ENCODE results near the gene CCDC126. TPM values are rescaled to one million over a fixed set of nuclear protein-coding genes. Genes with fewer than 3 reads are reported as not detected.

The CCDC126 gene
- total RNA-seq, 1 donor = 8.5 TPM

- H3K4me3 ChIP-seq (ENCODE audit: low read depth, low read length) = no peak overlapping the region
- peak; percentile 27 for DNase-seq (ENCODE audit: low read depth)
Measured at GRCh38 chr7:23604296-23604640, 7.1 kb downstream of the CCDC126 start.

GRCh38 chr7:23607130-23607529 is 9.9 kb downstream of the CCDC126 start:
- H3K4me3 ChIP-seq (ENCODE audit: low read depth, low read length) = no peak overlapping the region
- no peak for TF ChIP-seq CTCF (IDR thresholded peaks at IDR 0.05; ENCODE audit: insufficient read depth, low read length)
- no peak for DNase-seq (ENCODE audit: low read depth)

More at GRCh38 chr7:23604296-23604640, 7.1 kb downstream of the CCDC126 start:
- TF ChIP-seq CTCF (IDR thresholded peaks at IDR 0.05; ENCODE audit: insufficient read depth, low read length) = no peak

- no peak for TF ChIP-seq CTCF (IDR thresholded peaks at IDR 0.05; ENCODE audit: insufficient read depth, low read length)
- DNase-seq (ENCODE audit: low read depth) = no peak
- no peak overlapping the region for H3K4me3 ChIP-seq (ENCODE audit: low read depth, low read length)
Measured at GRCh38 chr7:23607866-23608265, 10.7 kb downstream of the CCDC126 start.

- DNase-seq (ENCODE audit: low read depth) = peak; percentile 40
- no peak for TF ChIP-seq CTCF (IDR thresholded peaks at IDR 0.05; ENCODE audit: insufficient read depth, low read length)
Measured at GRCh38 chr7:23615331-23615730, 18.1 kb downstream of the CCDC126 start.

GRCh38 chr7:23616593-23616992 is 19.4 kb downstream of the CCDC126 start:
- no peak for TF ChIP-seq CTCF (IDR thresholded peaks at IDR 0.05; ENCODE audit: insufficient read depth, low read length)
- DNase-seq (ENCODE audit: low read depth) = no peak

More at GRCh38 chr7:23615331-23615730, 18.1 kb downstream of the CCDC126 start:
- H3K4me3 ChIP-seq (ENCODE audit: low read depth, low read length) = no peak overlapping the region

GRCh38 chr7:23617482-23617881 is 20.3 kb downstream of the CCDC126 start:
- DNase-seq (ENCODE audit: low read depth) = no peak
- H3K4me3 ChIP-seq (ENCODE audit: low read depth, low read length) = no peak overlapping the region
- no peak for TF ChIP-seq CTCF (IDR thresholded peaks at IDR 0.05; ENCODE audit: insufficient read depth, low read length)

More at GRCh38 chr7:23616593-23616992, 19.4 kb downstream of the CCDC126 start:
- no peak overlapping the region for H3K4me3 ChIP-seq (ENCODE audit: low read depth, low read length)

GRCh38 chr7:23618241-23618640 is 21.1 kb downstream of the CCDC126 start:
- no peak for DNase-seq (ENCODE audit: low read depth)
- no peak overlapping the region for H3K4me3 ChIP-seq (ENCODE audit: low read depth, low read length)

More at GRCh38 chr7:23618241-23618640, 21.1 kb downstream of the CCDC126 start:
- no peak for TF ChIP-seq CTCF (IDR thresholded peaks at IDR 0.05; ENCODE audit: insufficient read depth, low read length)
